Limb (tissue), 2 donors: Measurements from ENCODE around the gene TEX38.
A peak's percentile ranks its signal among the peaks of the same experiment; 100 is the strongest.
"Not testable (repeated sequence)": the region's sequence is repeated elsewhere in the genome, so short reads cannot be mapped to it uniquely, and the experiment has no call there.

Experiments
- DNase-seq, 2 donors: peaks; one replicate each; pipeline ENCODE4 v3.0.0-alpha.2; 2016; ENCODE audit errors: extremely low spot score in 2 of 2

The TEX38 gene

GRCh38 chr1:46671554-46671953 is at the start of gene TEX38:
Gene TEX38 (plus strand): TSS chr1:46671854. CDS start chr1:46671935, 81 bp downstream.
- DNase-seq = no peak

GRCh38 chr1:46621930-46622329 is 49.7 kb upstream of the TEX38 start:
- DNase-seq = no peak

GRCh38 chr1:46622344-46622743 is 49.3 kb upstream of the TEX38 start:
- no peak for DNase-seq

- DNase-seq = no peak
Measured at GRCh38 chr1:46623743-46624644, 47.7 kb upstream of the TEX38 start.

GRCh38 chr1:46630719-46631118 is 40.9 kb upstream of the TEX38 start:
- DNase-seq = no peak

GRCh38 chr1:46635205-46635604 is 36.4 kb upstream of the TEX38 start:
- DNase-seq = no peak

- no peak for DNase-seq
Measured at GRCh38 chr1:46637444-46638083, 34.1 kb upstream of the TEX38 start.

GRCh38 chr1:46638921-46639320 is 32.7 kb upstream of the TEX38 start:
- no peak for DNase-seq

GRCh38 chr1:46639547-46639946 is 32.1 kb upstream of the TEX38 start:
- DNase-seq = no peak

GRCh38 chr1:46642115-46642680 is 29.5 kb upstream of the TEX38 start:
- DNase-seq = no peak

- DNase-seq = no peak
Measured at GRCh38 chr1:46643368-46643775, 28.3 kb upstream of the TEX38 start.

- DNase-seq = no peak
Measured at GRCh38 chr1:46645815-46646214, 25.8 kb upstream of the TEX38 start.

GRCh38 chr1:46646331-46646730 is 25.3 kb upstream of the TEX38 start:
- DNase-seq = no peak

- no peak for DNase-seq
Measured at GRCh38 chr1:46646844-46647243, 24.8 kb upstream of the TEX38 start.

GRCh38 chr1:46647611-46648010 is 24.0 kb upstream of the TEX38 start:
- no peak for DNase-seq

GRCh38 chr1:46649764-46650163 is 21.9 kb upstream of the TEX38 start:
- no peak for DNase-seq

GRCh38 chr1:46650491-46650890 is 21.2 kb upstream of the TEX38 start:
- DNase-seq = no peak

- not testable (repeated sequence) for DNase-seq
Measured at GRCh38 chr1:46651152-46651551, 20.5 kb upstream of the TEX38 start.

GRCh38 chr1:46652321-46653100 is 19.1 kb upstream of the TEX38 start:
- no peak for DNase-seq

GRCh38 chr1:46653405-46653958 is 18.2 kb upstream of the TEX38 start:
- DNase-seq = peak in 1 of 2 donors; percentile 2

- DNase-seq = no peak
Measured at GRCh38 chr1:46654012-46654411, 17.6 kb upstream of the TEX38 start.
